Sigmoid colon (tissue), 4 donors: Measurements from ENCODE around the gene PRKN.

Experiments used
- EP300 ChIP-seq, 4 donors: sonication (generic); formaldehyde crosslinking; IDR thresholded peaks; one replicate each; pipeline ENCODE4 v1.6.1; 2017; ENCODE audit warnings: antibody characterized with exemption in 4 of 4
- POLR2A ChIP-seq, 2 donors: fragments of 450-650 bp; IDR thresholded peaks; one replicate each; pipeline ENCODE4 v1.6.1; 2016; ENCODE audit warnings: antibody characterized with exemption in 2 of 2, mild to moderate bottlenecking in 2 of 2, moderate library complexity in 2 of 2
- POLR2AphosphoS5 ChIP-seq, 4 donors: sonication (generic); formaldehyde crosslinking; IDR thresholded peaks; one replicate each; pipeline ENCODE4 v1.6.1; 2017; ENCODE audit warnings: antibody characterized with exemption in 4 of 4
- TF ChIP-seq, protein P1 (sequence below), 4 experiments: fragments of 450-650 bp in 3 of 4; fragments of 200-600 bp in 1 of 4; IDR thresholded peaks; one replicate each; pipeline ENCODE4 v1.5.1; 2016 to 2019; ENCODE audit warnings: antibody characterized with exemption in 4 of 4, mild to moderate bottlenecking in 3 of 4, moderate library complexity in 2 of 4

DNA sequence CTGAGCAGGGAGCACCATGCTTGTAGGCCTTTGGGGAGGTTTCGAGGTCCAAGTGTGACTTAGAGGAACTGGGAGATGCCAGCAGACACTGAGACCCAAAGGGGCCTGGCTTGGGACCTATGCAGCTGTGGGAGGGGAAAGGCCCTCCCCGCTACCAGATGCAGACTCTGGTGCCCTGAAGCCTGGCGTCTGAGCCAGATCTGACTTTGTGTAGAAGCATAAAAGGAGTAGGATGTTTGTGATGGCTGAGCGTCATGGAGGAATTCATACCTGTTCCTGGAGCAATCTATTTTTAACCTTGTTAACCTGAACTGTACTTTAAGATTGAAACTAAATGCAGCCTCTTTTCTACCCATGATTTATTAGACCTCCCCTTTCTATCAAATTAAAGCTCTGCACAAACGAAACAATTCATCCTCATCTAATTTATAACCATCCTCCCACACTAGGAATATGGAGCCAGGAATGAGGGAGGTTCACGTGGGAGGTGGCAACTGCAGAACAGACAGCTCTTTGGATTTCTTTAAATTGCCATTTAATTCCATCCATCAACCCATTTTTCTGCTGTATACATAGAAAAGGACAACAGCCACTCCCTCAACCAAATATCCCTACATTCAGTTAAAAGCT, 1281.2 kb downstream of the PRKN start:
- TF ChIP-seq, protein P1, sequence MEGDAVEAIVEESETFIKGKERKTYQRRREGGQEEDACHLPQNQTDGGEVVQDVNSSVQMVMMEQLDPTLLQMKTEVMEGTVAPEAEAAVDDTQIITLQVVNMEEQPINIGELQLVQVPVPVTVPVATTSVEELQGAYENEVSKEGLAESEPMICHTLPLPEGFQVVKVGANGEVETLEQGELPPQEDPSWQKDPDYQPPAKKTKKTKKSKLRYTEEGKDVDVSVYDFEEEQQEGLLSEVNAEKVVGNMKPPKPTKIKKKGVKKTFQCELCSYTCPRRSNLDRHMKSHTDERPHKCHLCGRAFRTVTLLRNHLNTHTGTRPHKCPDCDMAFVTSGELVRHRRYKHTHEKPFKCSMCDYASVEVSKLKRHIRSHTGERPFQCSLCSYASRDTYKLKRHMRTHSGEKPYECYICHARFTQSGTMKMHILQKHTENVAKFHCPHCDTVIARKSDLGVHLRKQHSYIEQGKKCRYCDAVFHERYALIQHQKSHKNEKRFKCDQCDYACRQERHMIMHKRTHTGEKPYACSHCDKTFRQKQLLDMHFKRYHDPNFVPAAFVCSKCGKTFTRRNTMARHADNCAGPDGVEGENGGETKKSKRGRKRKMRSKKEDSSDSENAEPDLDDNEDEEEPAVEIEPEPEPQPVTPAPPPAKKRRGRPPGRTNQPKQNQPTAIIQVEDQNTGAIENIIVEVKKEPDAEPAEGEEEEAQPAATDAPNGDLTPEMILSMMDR (IDR thresholded peaks at IDR 0.05), result no peak
- TF ChIP-seq POLR2A (IDR thresholded peaks at IDR 0.05) (no peak), EP300 (IDR thresholded peaks at IDR 0.05) (no peak), POLR2AphosphoS5 (IDR thresholded peaks at IDR 0.05) (no peak)
